B cell (primary cell): ENCODE results near the gene TBXAS1. TPM values are rescaled to one million over a fixed set of nuclear protein-coding genes. Genes with fewer than 3 reads are reported as not detected.

Source experiments
- ATAC-seq: fragments of 200-7000 bp; cut with Tn5 transposase; one replicate; pipeline ENCODE4 v1.10.0; 2021; ENCODE audit warnings: low read depth, mild to moderate bottlenecking, moderate number of reproducible peaks, moderate library complexity
- CTCF ChIA-PET: fragments of 350-600 bp; sonication (Branson Sonifier 250); formaldehyde crosslinking; loops from one replicate; lab custom pipeline; 2021; ENCODE audit warnings: antibody characterized with exemption, inconsistent platforms; lab: Charles Lee
- POLR2A ChIA-PET: fragments of 350-600 bp; sonication (Branson Sonifier 250); formaldehyde crosslinking; loops from one replicate; lab custom pipeline; 2021; ENCODE audit warnings: antibody characterized with exemption; lab: Charles Lee
- DNase-seq: peaks from one replicate; pipeline ENCODE4 v3.0.0; 2013
- H2AFZ ChIP-seq: 2 replicates; pipeline ENCODE4 v1.6.1; 2012; ENCODE audit warnings: mild to moderate bottlenecking, low read depth, low read length; ENCODE audit not compliant: insufficient read depth, poor library complexity, severe bottlenecking
- H3K27ac ChIP-seq, 2 donors: 1 replicate in 1 of 2; 2 replicates in 1 of 2; pipeline ENCODE4 v1.5.1; 2012 to 2013; ENCODE audit warnings: low read length in 2 of 2, mild to moderate bottlenecking in 2 of 2, moderate library complexity in 1 of 2
- H3K27me3 ChIP-seq, 4 experiments: fragments of 200-600 bp in 1 of 4; sonication (generic) in 1 of 4; replicated peaks in 1 of 4; 1 replicate in 2 of 4; 2 replicates in 2 of 4; pipeline versions ENCODE4 v1.6.1 to v1.7.0; 2013 to 2016; ENCODE audit warnings: low read length in 3 of 4, mild to moderate bottlenecking in 2 of 4, mixed read lengths in 1 of 4, moderate library complexity in 1 of 4; ENCODE audit not compliant: insufficient read depth in 4 of 4, control insufficient read depth in 3 of 4; ENCODE audit errors: control extremely low read depth in 1 of 4
- H3K36me3 ChIP-seq, 2 experiments: replicated peaks in 1 of 2; 1 replicate in 1 of 2; 2 replicates in 1 of 2; pipeline versions ENCODE4 v1.6.1 to v1.7.1; 2013; ENCODE audit warnings: low read length in 1 of 2; ENCODE audit not compliant: insufficient read depth in 2 of 2, control insufficient read depth in 1 of 2; ENCODE audit errors: control extremely low read depth in 1 of 2, extremely low read depth in 1 of 2
- H3K4me1 ChIP-seq, 2 donors: fragments of 200-600 bp in 1 of 2; sonication (generic) in 1 of 2; 1 replicate in 1 of 2; 2 replicates in 1 of 2; pipeline versions ENCODE4 v1.5.1 to v1.6.1; 2013 to 2017; ENCODE audit warnings: low read length in 2 of 2; ENCODE audit not compliant: control insufficient read depth in 2 of 2, insufficient read depth in 2 of 2
- H3K4me2 ChIP-seq: replicated peaks from 2 replicates; pipeline ENCODE3; 2012; ENCODE audit warnings: mild to moderate bottlenecking, low read depth, low read length; ENCODE audit not compliant: poor library complexity, severe bottlenecking
- H3K4me3 ChIP-seq, 5 experiments: fragments of 200-600 bp in 1 of 5; sonication (generic) in 1 of 5; 1 replicate in 3 of 5; 2 replicates in 2 of 5; pipeline versions ENCODE4 v1.5.1 to v1.7.0; 2011 to 2016; ENCODE audit warnings: low read length in 4 of 5, mild to moderate bottlenecking in 4 of 5, low read depth in 2 of 5, control low read depth in 1 of 5, moderate library complexity in 1 of 5; ENCODE audit not compliant: insufficient read depth in 1 of 5; ENCODE audit errors: control extremely low read depth in 1 of 5, extremely low read depth in 1 of 5
- H3K79me2 ChIP-seq: fragments of 200-600 bp; sonication (generic); one replicate; pipeline ENCODE4 v1.6.0; 2016; ENCODE audit warnings: low read length; ENCODE audit not compliant: control insufficient read depth, insufficient read depth
- H3K9ac ChIP-seq: fragments of 200-600 bp; sonication (generic); 2 replicates; pipeline ENCODE4 v1.6.1; 2017; ENCODE audit warnings: mild to moderate bottlenecking, low read length, moderate library complexity
- H3K9me3 ChIP-seq, 3 donors: one replicate each; pipeline versions ENCODE4 v1.6.1 to v1.7.1; 2013; ENCODE audit warnings: low read length in 2 of 3; ENCODE audit not compliant: control insufficient read depth in 2 of 3, insufficient read depth in 1 of 3; ENCODE audit errors: control extremely low read depth in 1 of 3
- H4K20me1 ChIP-seq: 2 replicates; pipeline ENCODE4 v1.6.0; 2012; ENCODE audit warnings: mild to moderate bottlenecking, low read length; ENCODE audit not compliant: insufficient read depth, control insufficient read depth, poor library complexity, severe bottlenecking
- H3K27ac Mint-ChIP-seq: one replicate; pipeline ENCODE4 v1.8.0; 2021; ENCODE audit warnings: mixed read lengths
- H3K27me3 Mint-ChIP-seq: one replicate; pipeline ENCODE4 v1.8.0; 2021; ENCODE audit warnings: mixed read lengths
- H3K4me1 Mint-ChIP-seq: one replicate; pipeline ENCODE4 v1.8.0; 2021; ENCODE audit warnings: mixed read lengths
- H3K4me3 Mint-ChIP-seq: one replicate; pipeline ENCODE4 v1.8.0; 2021; ENCODE audit warnings: mixed read lengths
- H3K9me3 Mint-ChIP-seq: one replicate; pipeline ENCODE4 v1.8.0; 2022; ENCODE audit warnings: mixed read lengths; ENCODE audit not compliant: insufficient read depth
- EZH2 ChIP-seq: IDR thresholded peaks from 2 replicates; pipeline ENCODE4 v1.6.1; 2012; ENCODE audit warnings: borderline replicate concordance, low read depth, mild to moderate bottlenecking, moderate library complexity, low read length; ENCODE audit not compliant: insufficient read depth, poor library complexity, severe bottlenecking
- WGBS: methylation state at CpG from one replicate; pipeline ENCODE4 v1.1.5; 2013; ENCODE audit warnings: missing lambda C conversion rate; ENCODE audit not compliant: insufficient coverage; 5-methylcytosine and 5-hydroxymethylcytosine counted together
- intact Hi-C: fragments of 100-400 bp; cut with micrococcal nuclease; formaldehyde crosslinking; loops from one replicate; pipeline ENCODE4 v1.10.0; 2022
- polyA plus RNA-seq: library from polyadenylated mRNA; depleted of rRNA; stranded (reverse); fragments of >200 nt; gene quantifications from 2 replicates; pipeline ENCODE4 v1.2.3, GENCODE V29; 2012
- total RNA-seq, 2 donors: library from RNA; stranded (reverse); fragments of 120-200 nt in 1 of 2; gene quantifications; 1 replicate in 1 of 2; 2 replicates in 1 of 2; pipeline versions ENCODE4 v1.2.3 to v1.2.4, GENCODE V29; 2013 to 2022
- TF ChIP-seq, protein P1 (sequence below): fragments of 200-600 bp; IDR thresholded peaks from one replicate; pipeline ENCODE4 v1.8.0; 2022; ENCODE audit warnings: antibody characterized with exemption, mild to moderate bottlenecking

Gene TBXAS1
- total and polyA plus RNA-seq, 2 donors (not counting 1 experiment from before 2014, with no cell fraction given), result 8.1 to 21.0 TPM

DNA sequence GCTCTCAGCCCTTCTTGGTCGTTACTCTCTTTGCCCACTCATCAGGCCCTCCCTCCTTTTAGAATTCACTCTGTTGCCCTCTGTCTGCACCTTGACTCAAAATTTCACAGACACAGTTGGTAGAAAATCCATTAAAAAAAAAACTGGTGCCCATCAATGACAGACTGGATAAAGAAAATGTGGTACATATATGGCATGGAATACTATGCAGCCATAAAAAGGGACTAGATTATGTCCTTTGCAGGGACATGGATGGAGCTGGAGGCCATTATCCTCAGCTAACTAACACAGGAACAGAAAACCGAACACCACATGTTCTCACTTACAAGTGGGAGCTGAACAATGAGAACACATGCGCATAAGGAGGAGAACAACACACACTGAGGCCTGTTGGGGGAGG is 118.0 kb downstream of the TBXAS1 start:
- H3K9me3 ChIP-seq, result peaks cover 0 to 17% (median 15%) of the 10 kb centered on the region in 3 donors
- H3K27ac Mint-ChIP-seq, result no peak overlapping the region
- intact Hi-C loops, result no loop called here
- peaks cover 7% of the 10 kb centered on the region for H3K4me1 Mint-ChIP-seq
- H3K4me3 Mint-ChIP-seq, result no peak overlapping the region
- H3K4me3 ChIP-seq, result no peak overlapping the region
- H3K36me3 ChIP-seq, result peaks cover 0 to 1% of the 10 kb centered on the region in 2 experiments
- no peak overlapping the region for H3K27ac ChIP-seq
- TF ChIP-seq, protein P1, sequence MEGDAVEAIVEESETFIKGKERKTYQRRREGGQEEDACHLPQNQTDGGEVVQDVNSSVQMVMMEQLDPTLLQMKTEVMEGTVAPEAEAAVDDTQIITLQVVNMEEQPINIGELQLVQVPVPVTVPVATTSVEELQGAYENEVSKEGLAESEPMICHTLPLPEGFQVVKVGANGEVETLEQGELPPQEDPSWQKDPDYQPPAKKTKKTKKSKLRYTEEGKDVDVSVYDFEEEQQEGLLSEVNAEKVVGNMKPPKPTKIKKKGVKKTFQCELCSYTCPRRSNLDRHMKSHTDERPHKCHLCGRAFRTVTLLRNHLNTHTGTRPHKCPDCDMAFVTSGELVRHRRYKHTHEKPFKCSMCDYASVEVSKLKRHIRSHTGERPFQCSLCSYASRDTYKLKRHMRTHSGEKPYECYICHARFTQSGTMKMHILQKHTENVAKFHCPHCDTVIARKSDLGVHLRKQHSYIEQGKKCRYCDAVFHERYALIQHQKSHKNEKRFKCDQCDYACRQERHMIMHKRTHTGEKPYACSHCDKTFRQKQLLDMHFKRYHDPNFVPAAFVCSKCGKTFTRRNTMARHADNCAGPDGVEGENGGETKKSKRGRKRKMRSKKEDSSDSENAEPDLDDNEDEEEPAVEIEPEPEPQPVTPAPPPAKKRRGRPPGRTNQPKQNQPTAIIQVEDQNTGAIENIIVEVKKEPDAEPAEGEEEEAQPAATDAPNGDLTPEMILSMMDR, result no peak
- TF ChIP-seq EZH2, result no peak
- no peak overlapping the region for H3K9ac ChIP-seq
- DNase-seq (no peak), ATAC-seq (no peak)
- peaks cover 3% of the 10 kb centered on the region in 2 donors for H3K4me1 ChIP-seq
- H3K9me3 Mint-ChIP-seq, result peaks cover 9% of the 10 kb centered on the region
- no peaks in the 10 kb centered on the region for H4K20me1 ChIP-seq
- H3K79me2 ChIP-seq, result no peaks in the 10 kb centered on the region
- no peak overlapping the region for H2AFZ ChIP-seq
- H3K27me3 Mint-ChIP-seq, result peaks cover 10% of the 10 kb centered on the region
- no CpG with 5 or more reads among the region's 3 CpGs for WGBS
- POLR2A ChIA-PET, result no interaction called here
- no peaks in the 10 kb centered on the region for H3K27me3 ChIP-seq
- H3K4me2 ChIP-seq, result no peak overlapping the region
- CTCF ChIA-PET, result no interaction called here

DNA sequence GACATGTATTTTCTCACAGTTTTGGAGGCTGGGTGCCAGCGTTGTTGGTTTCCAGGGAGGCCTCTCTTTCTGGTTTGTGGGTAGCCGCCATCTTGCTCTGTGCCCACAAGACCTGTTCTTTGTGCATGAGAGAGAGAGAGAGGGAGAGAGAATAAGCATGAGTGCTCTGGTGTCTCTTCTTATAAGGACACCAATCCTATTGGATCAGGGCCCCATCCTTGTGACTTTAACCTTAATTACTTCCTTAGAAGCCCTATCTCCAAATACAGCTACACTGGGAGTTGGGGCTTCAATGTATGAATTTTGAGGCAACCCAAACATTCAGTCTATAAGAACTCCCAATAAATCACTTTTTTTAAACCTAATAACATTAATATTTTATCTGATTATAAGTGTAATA is 119.1 kb downstream of the TBXAS1 start:
- Histone ChIP-seq H3K4me3 (no peak overlapping the region), H3K27ac (no peak overlapping the region), H2AFZ (no peak overlapping the region), H3K4me2 (no peak overlapping the region), H4K20me1 (no peaks in the 10 kb centered on the region), H3K27me3 (no peaks in the 10 kb centered on the region), H3K9me3 (peaks cover 0 to 17% (median 15%) of the 10 kb centered on the region in 3 donors), H3K79me2 (no peaks in the 10 kb centered on the region), H3K36me3 (peaks cover 0 to 1% of the 10 kb centered on the region in 2 experiments), H3K4me1 (no peaks in the 10 kb centered on the region), H3K9ac (no peak overlapping the region)
- 88% methylated on average over 1 of the region's 2 CpGs for WGBS
- no peak overlapping the region for H3K27ac Mint-ChIP-seq
- TF ChIP-seq EZH2, result no peak
- TF ChIP-seq, protein P1, result no peak
- ATAC-seq (no peak), DNase-seq (no peak)
- POLR2A ChIA-PET, result no interaction called here
- CTCF ChIA-PET, result no interaction called here
- no peak overlapping the region for H3K4me3 Mint-ChIP-seq
- intact Hi-C loops, result no loop called here
- H3K9me3 Mint-ChIP-seq, result peaks cover 9% of the 10 kb centered on the region
- peaks cover 10% of the 10 kb centered on the region for H3K27me3 Mint-ChIP-seq
- H3K4me1 Mint-ChIP-seq, result peaks cover 2% of the 10 kb centered on the region
